ENCODE measurements around the gene CUBN. TPM values are rescaled to one million over a fixed set of nuclear protein-coding genes. Genes with fewer than 3 reads are reported as not detected.

The CUBN gene
- total and polyA plus RNA-seq, 10 of the 15 experiments (the other 5 are each of a cell fraction or from before 2014, with no cell fraction given) = under 0.01 to 0.14 (median 0.02) TPM; not detected in 6

GRCh38 chr10:16852624-16853023, 277.0 kb downstream of the CUBN start:
- Histone ChIP-seq H3K27me3 (replicated peaks in 1 of 2; ENCODE audit: control insufficient read depth in 2 of 2, insufficient read depth in 2 of 2, low read length in 1 of 2) (no peaks in the 10 kb centered on the region; a peak in 1 of 4 replicates), H3K4me2 (ENCODE audit: control insufficient read depth, insufficient read depth) (no peak overlapping the region), H4K20me1 (ENCODE audit: control insufficient read depth, insufficient read depth) (no peaks in the 10 kb centered on the region), H3K9me3 (replicated peaks; ENCODE audit: control insufficient read depth, insufficient read depth, low read length) (no peaks in the 10 kb centered on the region), H3K36me3 (ENCODE audit: control insufficient read depth in 2 of 2, insufficient read depth in 2 of 2, low read length in 1 of 2) (no peaks in the 10 kb centered on the region), H2AFZ (ENCODE audit: control insufficient read depth, low read depth, low read length) (no peak overlapping the region), H3K27ac (ENCODE audit: control insufficient read depth, insufficient read depth) (no peak overlapping the region), H3K79me2 (ENCODE audit: control insufficient read depth, insufficient read depth, low read length) (no peaks in the 10 kb centered on the region), H3K4me3 (no peak overlapping the region), H3K9ac (ENCODE audit: control insufficient read depth, insufficient read depth, low read length) (no peak overlapping the region), H3K4me1 (ENCODE audit: control insufficient read depth, insufficient read depth, low read length) (no peaks in the 10 kb centered on the region)
- BruUV-seq (replicated peaks) = no TSS peak
- ChIA-PET SMC1A (ENCODE audit: uncharacterized antibody, unreplicated experiment) (interaction anchor here (0.9 to 2.1 kb wide), 3 partner anchors 48 to 404 kb away, joined by 3 to 7 read pairs (median 3); no protein-coding TSS in a partner anchor), CTCF (interaction anchor here (0.8 to 1.9 kb wide), 6 partner anchors 8 to 524 kb away, joined by 4 to 11 read pairs (median 6); no protein-coding TSS in a partner anchor), POLR2A (no interaction called here), RAD21 (ENCODE audit: unreplicated experiment) (interaction anchor here (1.2 kb wide), 1 partner anchor 404 kb away, joined by 5 read pairs; no protein-coding TSS in a partner anchor)
- FAIRE-seq = no peak
- 44% methylated on average over 2 of the region's 2 CpGs for WGBS (ENCODE audit: insufficient coverage, insufficient replicate concordance, low lambda C conversion rate, missing lambda C conversion rate)
- TF ChIP-seq TBL1XR1 (IDR thresholded peaks at IDR 0.05; ENCODE audit: low read depth, low read length) (no peak), CEBPB (IDR thresholded peaks at IDR 0.05; ENCODE audit: borderline replicate concordance in 1 of 2, low read depth in 2 of 2, low read length in 2 of 2) (no peak), KDM1A (IDR thresholded peaks at IDR 0.05; ENCODE audit: borderline replicate concordance) (no peak), ZNF274 (IDR thresholded peaks at IDR 0.05; ENCODE audit: insufficient read depth, insufficient read length) (no peak), MTA2 (IDR thresholded peaks at IDR 0.05; ENCODE audit: low read depth) (no peak), SP1 (IDR thresholded peaks at IDR 0.05; ENCODE audit: low read depth, low read length) (no peak), ZNF622 (IDR thresholded peaks at IDR 0.05) (no peak), RFX5 (IDR thresholded peaks at IDR 0.05; ENCODE audit: low read depth, low read length) (no peak), SREBF1 (IDR thresholded peaks at IDR 0.05; ENCODE audit: low read length) (no peak)
- in situ Hi-C loops (cut with MboI) (no loop called here), intact Hi-C loops (cut with micrococcal nuclease; ENCODE audit: unreplicated experiment) (loop anchor here (5.0 kb wide), 1 partner anchor 565 kb away; no protein-coding TSS in a partner anchor)
- ATAC-seq = no peak
- no peak for DNase-seq (ENCODE audit: low read depth, low spot score)

Measured in GM12878 (cell line).